ENCODE results near the gene PRDM13.

GRCh38 chr6:99590728-99591672 is 15.6 kb upstream of the PRDM13 start:
- TF ChIP-seq MAX (IDR thresholded peaks at IDR 0.05) (no peak), CTCF (IDR thresholded peaks at IDR 0.05) (no peak), KDM1A (IDR thresholded peaks at IDR 0.05; ENCODE audit: low read depth) (no peak), MYC (IDR thresholded peaks at IDR 0.05; ENCODE audit: borderline replicate concordance, low read length) (no peak)

Measured in A549 (cell line).